HFF-Myc (cell line): ENCODE results near the gene CNTN1.

ENCODE experiments used
- DNase-seq: peaks from one replicate; pipeline ENCODE4 v3.0.0-alpha.2; 2011; ENCODE audit warnings: low read depth; ENCODE audit errors: extremely low read depth
- H3K4me3 ChIP-seq: replicated peaks from 2 replicates; pipeline ENCODE4 v1.5.1; 2011; ENCODE audit warnings: low read depth, mild to moderate bottlenecking, control low read depth, low read length
- TF ChIP-seq, protein P1 (sequence below): IDR thresholded peaks from 2 replicates; pipeline ENCODE4 v1.5.1; 2012; ENCODE audit warnings: mild to moderate bottlenecking, low read depth, low read length, control low read depth; ENCODE audit errors: missing control alignments

CNTN1 gene

DNA sequence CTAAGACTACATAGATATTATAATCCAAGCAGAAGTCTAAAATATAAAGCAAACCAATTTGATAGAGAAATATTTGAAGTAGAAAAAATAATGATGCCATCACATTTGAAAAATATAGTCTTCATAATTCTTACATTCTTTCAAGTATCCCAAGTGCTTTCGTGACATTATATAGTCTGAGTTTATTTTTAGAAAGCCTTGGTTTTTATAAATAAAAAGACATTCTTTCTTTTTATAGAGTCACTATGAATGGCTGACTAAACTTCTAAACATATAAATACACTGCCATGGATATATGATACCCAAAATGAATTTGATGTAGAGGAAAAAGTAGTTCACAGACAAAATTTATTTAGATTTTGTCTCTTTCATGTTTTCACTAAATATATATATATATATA, 360.8 kb downstream of the CNTN1 start:
- no peak overlapping the region for H3K4me3 ChIP-seq
- TF ChIP-seq, protein P1, sequence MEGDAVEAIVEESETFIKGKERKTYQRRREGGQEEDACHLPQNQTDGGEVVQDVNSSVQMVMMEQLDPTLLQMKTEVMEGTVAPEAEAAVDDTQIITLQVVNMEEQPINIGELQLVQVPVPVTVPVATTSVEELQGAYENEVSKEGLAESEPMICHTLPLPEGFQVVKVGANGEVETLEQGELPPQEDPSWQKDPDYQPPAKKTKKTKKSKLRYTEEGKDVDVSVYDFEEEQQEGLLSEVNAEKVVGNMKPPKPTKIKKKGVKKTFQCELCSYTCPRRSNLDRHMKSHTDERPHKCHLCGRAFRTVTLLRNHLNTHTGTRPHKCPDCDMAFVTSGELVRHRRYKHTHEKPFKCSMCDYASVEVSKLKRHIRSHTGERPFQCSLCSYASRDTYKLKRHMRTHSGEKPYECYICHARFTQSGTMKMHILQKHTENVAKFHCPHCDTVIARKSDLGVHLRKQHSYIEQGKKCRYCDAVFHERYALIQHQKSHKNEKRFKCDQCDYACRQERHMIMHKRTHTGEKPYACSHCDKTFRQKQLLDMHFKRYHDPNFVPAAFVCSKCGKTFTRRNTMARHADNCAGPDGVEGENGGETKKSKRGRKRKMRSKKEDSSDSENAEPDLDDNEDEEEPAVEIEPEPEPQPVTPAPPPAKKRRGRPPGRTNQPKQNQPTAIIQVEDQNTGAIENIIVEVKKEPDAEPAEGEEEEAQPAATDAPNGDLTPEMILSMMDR, result no peak
- no peak for DNase-seq

DNA sequence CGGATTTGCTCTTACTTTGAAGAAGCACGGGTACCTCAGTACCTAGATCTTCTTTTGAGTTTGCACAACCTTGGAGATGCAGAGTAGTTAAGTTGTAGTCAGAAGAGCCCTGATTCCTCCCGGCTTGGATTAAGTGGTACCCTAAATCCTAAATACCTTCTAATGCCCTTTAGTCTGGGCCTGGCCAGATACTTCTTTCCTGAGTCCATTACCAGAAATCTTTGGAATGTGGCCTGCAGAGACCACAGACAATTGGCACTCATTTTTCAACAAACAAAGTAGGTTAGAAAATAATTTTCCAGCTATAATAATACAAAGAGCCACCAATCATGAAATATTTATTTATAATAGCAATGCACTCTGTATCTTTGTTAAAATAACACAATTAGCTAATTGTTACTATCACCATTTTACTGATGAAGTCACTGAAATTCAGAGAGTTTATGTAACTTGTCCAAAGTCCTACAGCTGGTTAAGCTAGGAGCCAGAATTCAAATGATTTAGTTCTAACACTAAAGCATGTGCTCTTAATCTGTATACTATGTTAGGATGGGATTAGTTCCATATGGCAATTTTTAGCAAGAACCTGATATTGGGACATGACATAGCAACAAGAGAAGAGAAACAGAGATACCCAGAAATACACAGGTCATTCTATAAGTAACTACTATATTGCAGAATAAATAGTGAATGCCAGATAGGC, 363.8 kb downstream of the CNTN1 start:
- TF ChIP-seq, protein P1, result no peak
- H3K4me3 ChIP-seq, result no peak overlapping the region
- no peak for DNase-seq

DNA sequence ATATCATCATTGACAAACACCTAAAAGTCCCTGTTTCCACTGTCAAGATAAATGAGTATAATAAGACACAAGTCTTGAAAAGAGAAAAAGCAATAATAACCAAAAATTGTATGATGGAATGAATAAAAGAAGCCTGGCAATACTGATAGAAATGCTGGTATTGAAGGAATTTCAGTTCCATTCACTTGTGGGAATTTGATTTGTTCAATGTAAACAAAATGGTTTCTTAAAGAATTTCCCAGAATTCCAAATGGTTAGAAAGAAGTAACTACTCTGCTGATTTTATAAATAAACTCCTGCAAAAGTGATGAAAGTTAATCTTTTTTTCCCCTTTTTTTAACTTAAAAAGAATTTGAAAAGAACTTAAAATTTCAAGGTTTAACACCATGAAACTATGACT, 366.0 kb downstream of the CNTN1 start:
- no peak overlapping the region for H3K4me3 ChIP-seq
- no peak for DNase-seq
- TF ChIP-seq, protein P1, result no peak

DNA sequence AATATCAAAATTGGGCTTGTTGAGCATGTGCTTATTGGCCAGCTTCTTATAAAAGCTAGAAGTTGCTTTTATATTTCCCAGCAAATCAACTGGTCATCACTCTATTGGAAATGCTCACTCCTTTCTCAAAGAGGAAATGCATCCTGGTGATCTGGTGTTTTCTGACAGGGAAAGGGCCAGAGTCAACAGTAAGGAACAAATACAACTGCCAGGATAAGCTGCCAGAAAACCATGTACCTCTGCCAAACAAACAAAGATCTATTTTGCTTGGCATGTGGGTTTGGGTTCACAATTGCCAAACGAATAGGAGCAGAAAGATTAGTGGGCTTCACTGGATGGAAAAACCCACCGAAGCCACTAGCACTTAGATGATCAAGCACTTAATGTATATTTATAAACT, 369.0 kb downstream of the CNTN1 start:
- no peak overlapping the region for H3K4me3 ChIP-seq
- no peak for DNase-seq
- TF ChIP-seq, protein P1, result no peak

DNA sequence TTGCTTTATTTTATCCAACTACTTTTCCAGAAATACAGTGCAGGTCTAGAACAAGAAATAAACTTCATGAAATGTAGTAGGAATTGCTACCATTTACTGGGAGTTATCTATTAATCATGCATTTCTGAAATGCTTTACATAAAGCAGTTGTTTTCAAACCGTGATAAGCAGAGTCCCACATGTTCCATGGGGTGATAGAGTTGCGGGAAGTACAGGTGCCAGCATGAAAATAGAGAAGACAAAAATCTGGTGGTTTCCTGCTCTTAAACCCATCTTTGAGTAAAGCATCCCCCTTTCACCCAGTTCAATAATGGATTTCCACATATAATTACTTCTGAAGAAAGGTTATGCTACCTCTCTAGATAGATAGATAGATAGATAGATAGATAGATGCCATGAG, 372.2 kb downstream of the CNTN1 start:
- TF ChIP-seq, protein P1, result no peak
- DNase-seq, result no peak
- no peak overlapping the region for H3K4me3 ChIP-seq

DNA sequence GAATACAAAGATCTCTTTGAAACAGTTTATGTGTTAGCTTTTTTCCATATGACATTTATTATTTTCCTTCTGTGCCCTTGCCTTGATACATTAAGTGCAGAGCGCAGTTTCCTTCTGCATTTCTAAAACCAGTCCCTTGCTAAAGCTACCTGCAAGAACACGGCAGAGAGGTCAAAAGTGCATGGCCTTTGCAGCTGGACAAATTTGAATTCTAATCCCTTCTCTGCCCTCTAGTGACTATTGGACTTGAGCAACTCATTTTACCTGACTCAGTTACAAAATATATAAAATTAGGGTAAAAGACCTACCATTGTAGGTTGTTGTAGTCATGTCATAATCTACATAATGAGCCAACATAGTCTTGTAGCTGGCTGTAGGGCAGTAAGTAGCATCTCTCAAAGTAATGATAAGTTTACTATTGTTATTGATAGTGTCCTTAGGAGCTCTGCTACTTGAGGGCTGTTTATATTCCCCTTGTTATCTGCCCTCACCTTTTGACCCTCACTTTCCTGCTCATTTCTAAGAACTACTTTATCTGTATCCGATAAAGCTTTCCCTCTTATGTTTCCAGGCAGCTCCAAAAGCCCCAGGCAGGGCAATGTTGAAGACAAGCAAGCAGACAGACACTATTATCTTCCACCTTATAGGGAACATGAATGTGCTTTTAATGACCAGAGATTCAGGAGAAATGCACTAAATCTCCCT, 375.9 kb downstream of the CNTN1 start:
- no peak for DNase-seq
- TF ChIP-seq, protein P1, result no peak
- H3K4me3 ChIP-seq, result no peak overlapping the region
